IPS-20b (cell line): ENCODE data around the gene CYP19A1.
"Not testable (repeated sequence)": the region's sequence is repeated elsewhere in the genome, so short reads cannot be mapped to it uniquely, and the experiment has no call there.

ENCODE experiments used
- H3K27ac ChIP-seq: one replicate; pipeline ENCODE4 v1.5.1; 2013; ENCODE audit warnings: low read length
- H3K27me3 ChIP-seq: 2 replicates; pipeline ENCODE4 v1.6.1; 2013; ENCODE audit warnings: mild to moderate bottlenecking, low read length, inconsistent platforms; ENCODE audit not compliant: insufficient read depth
- H3K36me3 ChIP-seq: 2 replicates; pipeline ENCODE4 v1.6.1; 2013; ENCODE audit warnings: low read depth, mild to moderate bottlenecking, inconsistent platforms, low read length, moderate library complexity; ENCODE audit not compliant: insufficient read depth
- H3K4me1 ChIP-seq: 2 replicates; pipeline ENCODE4 v1.6.1; 2013; ENCODE audit warnings: mild to moderate bottlenecking, control low read depth, inconsistent platforms, low read length, moderate library complexity; ENCODE audit not compliant: insufficient read depth
- H3K4me3 ChIP-seq: 2 replicates; pipeline ENCODE4 v1.5.1; 2013; ENCODE audit warnings: mild to moderate bottlenecking, low read length, inconsistent platforms
- H3K9ac ChIP-seq: 2 replicates; pipeline ENCODE4 v1.6.1; 2013; ENCODE audit warnings: low read depth, mild to moderate bottlenecking, inconsistent platforms, low read length, moderate library complexity
- H3K9me3 ChIP-seq: 2 replicates; pipeline ENCODE4 v1.6.1; 2013; ENCODE audit warnings: mild to moderate bottlenecking, low read depth, low read length, inconsistent platforms; ENCODE audit not compliant: insufficient read depth

CYP19A1 gene

DNA sequence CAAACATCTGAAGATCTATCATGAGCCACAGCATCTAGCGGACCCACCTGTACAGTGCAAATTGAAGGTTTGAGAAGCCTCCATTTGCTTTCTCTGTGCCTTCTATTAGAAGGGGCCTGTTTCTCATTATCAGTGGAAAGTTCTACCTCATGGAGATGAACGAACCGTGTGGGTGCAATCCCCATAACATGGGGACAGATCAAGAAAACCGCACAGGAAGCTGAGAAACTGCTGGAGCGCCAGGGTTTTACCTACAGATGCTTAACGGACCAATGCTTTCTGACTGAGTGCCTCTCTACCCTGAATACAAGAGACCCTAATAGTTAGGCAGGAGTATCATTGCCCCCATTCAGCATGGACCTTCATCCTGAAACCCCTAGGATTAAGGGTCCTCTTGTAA is 53.5 kb downstream of the CYP19A1 start:
- Histone ChIP-seq H3K27me3 (no peaks in the 10 kb centered on the region), H3K36me3 (no peaks in the 10 kb centered on the region), H3K4me1 (no peaks in the 10 kb centered on the region), H3K27ac (no peak overlapping the region), H3K9ac (no peak overlapping the region), H3K9me3 (no peaks in the 10 kb centered on the region), H3K4me3 (no peak overlapping the region)

DNA sequence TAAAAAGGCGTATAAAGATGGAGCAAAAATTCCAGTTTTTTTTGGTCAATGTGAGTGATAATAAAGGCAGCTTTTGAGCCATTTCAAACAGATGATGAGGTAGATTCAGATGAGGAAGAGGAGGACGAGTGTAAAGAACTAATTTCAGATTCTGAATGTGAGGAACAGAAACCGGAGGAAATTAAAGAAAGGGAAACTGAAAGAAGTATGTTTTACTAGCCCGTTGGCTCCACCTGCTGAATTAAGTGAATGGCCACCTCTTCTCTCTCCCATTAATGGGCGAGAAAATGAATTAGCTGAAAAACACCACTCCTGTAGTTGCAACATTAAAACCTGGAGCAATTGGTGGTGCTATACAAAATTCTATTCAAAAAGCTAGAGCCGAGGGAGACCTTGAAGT is 55.4 kb downstream of the CYP19A1 start:
- H3K4me3 ChIP-seq, result no peak overlapping the region
- no peaks in the 10 kb centered on the region for H3K4me1 ChIP-seq
- no peak overlapping the region for H3K27ac ChIP-seq
- H3K9ac ChIP-seq, result no peak overlapping the region
- H3K27me3 ChIP-seq, result no peaks in the 10 kb centered on the region
- H3K9me3 ChIP-seq, result no peaks in the 10 kb centered on the region; the same call in 1 of the 2 replicates
- H3K36me3 ChIP-seq, result no peaks in the 10 kb centered on the region

DNA sequence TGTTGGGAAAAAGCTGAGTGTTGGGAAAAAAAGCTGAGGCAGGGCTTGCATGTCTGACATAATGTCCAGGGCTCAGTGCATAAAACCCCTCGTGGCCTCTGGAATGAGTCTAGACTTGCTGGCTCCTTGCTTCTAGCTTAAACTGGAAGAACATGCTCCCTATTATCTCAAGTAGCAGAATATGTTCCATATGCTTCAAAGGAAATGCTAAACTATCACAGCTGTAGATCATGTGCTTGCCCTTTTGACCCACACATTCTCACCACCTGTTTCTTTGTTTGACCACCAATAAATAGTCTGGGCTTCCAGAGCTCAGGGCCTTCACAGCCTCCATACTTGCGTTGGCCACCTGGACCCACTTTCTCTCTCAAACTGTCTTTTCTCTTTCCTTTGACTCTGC is 56.2 kb downstream of the CYP19A1 start:
- H3K27ac ChIP-seq, H3K27me3 ChIP-seq, H3K36me3 ChIP-seq, H3K4me1 ChIP-seq, H3K4me3 ChIP-seq, H3K9me3 ChIP-seq, H3K9ac ChIP-seq: not testable (repeated sequence)

DNA sequence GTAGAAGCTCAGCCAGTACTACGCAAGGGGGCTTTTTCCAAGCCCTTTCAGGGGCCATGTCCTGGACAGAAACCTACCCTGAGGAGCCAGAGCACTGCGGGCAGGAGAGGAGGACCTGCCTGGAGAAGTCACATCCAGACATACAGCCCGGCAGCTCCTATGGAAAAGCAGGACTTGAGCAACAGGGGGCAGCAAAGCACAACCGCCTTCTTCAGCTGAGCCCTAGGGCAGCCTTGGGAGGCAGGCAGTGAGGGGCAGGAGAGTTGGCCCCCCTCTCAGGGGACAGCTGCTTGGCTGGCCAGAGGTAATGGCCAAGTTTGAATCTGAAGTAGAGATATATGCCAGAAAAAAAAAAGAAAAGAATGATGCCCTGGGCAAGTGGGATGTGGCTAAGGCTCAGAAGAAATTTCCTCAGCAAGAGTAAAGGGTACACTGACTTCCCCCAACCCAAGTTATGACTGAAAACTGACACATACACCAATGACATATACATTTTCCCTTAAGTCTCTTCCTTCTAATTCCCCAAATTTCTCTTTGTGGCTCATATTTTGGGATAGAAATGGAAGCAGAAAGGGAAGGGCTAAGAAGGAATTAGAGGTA is 56.9 kb downstream of the CYP19A1 start:
- H3K9ac ChIP-seq, result no peak overlapping the region
- H3K4me3 ChIP-seq, result no peak overlapping the region
- no peaks in the 10 kb centered on the region for H3K4me1 ChIP-seq
- no peaks in the 10 kb centered on the region for H3K36me3 ChIP-seq
- no peak overlapping the region for H3K27ac ChIP-seq
- no peaks in the 10 kb centered on the region; the same call in 1 of the 2 replicates for H3K9me3 ChIP-seq
- no peaks in the 10 kb centered on the region for H3K27me3 ChIP-seq

DNA sequence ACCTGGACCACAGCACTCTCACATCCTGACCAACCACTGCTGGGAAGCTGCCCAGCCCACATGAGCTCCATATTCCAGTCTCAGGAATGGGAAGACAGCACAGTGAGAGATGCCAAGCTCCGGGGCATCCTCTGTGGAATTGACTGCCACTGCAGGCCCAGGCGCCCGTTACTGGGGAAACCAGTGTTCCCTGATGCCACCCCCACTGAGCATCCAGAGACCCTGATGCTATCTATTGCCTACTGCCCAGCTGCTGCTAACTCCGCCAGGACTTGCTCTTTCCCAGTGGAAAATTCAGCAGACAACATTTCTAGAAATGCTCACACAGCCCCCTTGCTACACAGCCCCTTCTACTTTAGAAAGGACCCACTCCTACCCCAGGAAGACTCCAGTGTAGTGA is 57.6 kb downstream of the CYP19A1 start:
- Histone ChIP-seq H3K27ac (no peak overlapping the region), H3K27me3 (no peaks in the 10 kb centered on the region), H3K9ac (no peak overlapping the region)

DNA sequence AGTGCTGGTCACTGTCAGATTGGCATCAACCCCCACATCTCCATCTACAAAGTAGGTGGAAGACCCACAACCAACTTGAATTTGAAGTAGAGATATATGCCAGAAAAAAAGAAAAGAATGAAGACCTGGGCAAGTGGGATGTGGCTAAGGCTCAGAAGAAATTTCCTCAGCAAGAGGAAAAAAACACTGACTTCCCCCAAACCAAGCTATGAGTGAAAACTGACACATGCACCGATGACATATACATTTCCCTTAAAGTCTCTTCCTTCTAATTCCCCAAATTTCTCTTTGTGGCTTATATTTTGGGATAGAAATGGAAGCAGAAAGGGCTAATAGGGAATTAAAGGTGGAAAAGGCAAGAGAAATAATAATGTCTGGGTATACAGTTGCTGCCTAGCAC is 59.0 kb downstream of the CYP19A1 start:
- H3K36me3 ChIP-seq, result no peaks in the 10 kb centered on the region

More for the DNA sequence above, 57.6 kb downstream of the CYP19A1 start:
- Histone ChIP-seq H3K36me3 (no peaks in the 10 kb centered on the region), H3K4me1 (no peaks in the 10 kb centered on the region), H3K4me3 (no peak overlapping the region), H3K9me3 (no peaks in the 10 kb centered on the region; the same call in 1 of the 2 replicates)

DNA sequence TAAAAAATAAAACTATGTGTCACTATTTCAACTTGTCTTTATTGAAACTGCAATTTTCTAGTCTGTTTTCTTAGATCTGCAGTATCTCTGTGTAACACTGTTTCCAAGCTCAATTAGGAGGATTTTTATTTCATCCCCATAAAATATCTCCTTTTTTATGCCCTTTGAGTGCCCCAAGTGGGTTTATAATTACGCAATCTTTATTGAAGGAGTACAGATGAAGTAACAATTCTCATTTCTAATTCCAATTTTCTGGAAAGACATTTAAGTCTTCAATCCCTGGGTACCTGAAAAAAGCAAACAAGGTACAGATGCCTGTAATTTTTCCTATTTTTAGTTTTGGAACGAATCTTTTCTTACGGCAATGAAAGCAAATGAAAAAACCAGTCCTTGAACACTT is 61.3 kb downstream of the CYP19A1 start:
- H3K27ac ChIP-seq, result no peak overlapping the region
- no peaks in the 10 kb centered on the region for H3K27me3 ChIP-seq
- no peak overlapping the region for H3K9ac ChIP-seq
- no peaks in the 10 kb centered on the region; the same call in 1 of the 2 replicates for H3K9me3 ChIP-seq
- no peaks in the 10 kb centered on the region for H3K4me1 ChIP-seq
- H3K36me3 ChIP-seq, result no peaks in the 10 kb centered on the region
- no peak overlapping the region for H3K4me3 ChIP-seq

More for the DNA sequence above, 59.0 kb downstream of the CYP19A1 start:
- Histone ChIP-seq H3K27me3 (no peaks in the 10 kb centered on the region), H3K9me3 (no peaks in the 10 kb centered on the region; the same call in 1 of the 2 replicates), H3K27ac (no peak overlapping the region), H3K4me3 (no peak overlapping the region), H3K9ac (no peak overlapping the region), H3K4me1 (no peaks in the 10 kb centered on the region)

DNA sequence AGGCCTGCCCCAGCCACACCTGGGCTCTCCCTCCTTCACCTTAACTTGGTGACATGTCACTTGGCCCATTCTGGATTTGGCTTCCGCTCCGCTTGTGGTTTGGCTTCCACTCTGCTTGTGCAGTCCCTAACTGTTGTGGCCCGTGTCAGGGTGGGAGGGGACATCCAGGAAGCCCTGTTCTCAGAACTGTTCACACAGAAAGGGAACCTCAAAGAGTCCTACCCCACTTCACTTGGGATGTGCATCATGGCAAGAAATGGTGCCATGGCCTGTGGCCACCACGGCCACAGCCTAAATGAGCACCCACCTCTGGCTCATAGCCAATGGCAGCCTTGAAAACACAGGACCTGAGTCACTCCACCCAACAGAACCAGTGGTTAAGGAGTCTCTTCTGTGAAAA is 63.4 kb downstream of the CYP19A1 start:
- H3K36me3 ChIP-seq, result no peaks in the 10 kb centered on the region
- no peaks in the 10 kb centered on the region for H3K27me3 ChIP-seq
- no peak overlapping the region for H3K27ac ChIP-seq
- no peak overlapping the region for H3K4me3 ChIP-seq
- no peaks in the 10 kb centered on the region for H3K4me1 ChIP-seq
- H3K9ac ChIP-seq, result no peak overlapping the region
- no peaks in the 10 kb centered on the region; the same call in 1 of the 2 replicates for H3K9me3 ChIP-seq

DNA sequence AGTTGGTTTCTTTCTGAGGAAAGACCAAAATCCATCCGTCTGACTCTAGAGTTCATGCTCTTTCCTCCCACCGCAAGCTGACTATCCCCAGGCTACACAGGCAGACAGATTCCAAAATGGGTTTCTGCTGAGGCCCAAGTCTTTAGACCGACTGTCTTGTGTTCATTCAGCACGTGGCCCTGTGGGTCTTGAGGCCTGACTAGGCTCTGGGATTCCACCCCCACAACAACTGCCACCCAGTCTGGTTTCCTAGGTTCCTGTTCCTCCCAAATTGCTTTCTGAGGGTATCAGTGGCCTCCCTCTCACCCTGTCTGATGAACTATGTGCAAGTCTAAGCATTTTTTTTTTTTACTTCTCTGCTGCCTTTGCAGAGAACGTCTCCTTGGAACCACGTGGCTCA is 67.7 kb downstream of the CYP19A1 start:
- peaks cover 30% of the 10 kb centered on the region for H3K27me3 ChIP-seq
- no peak overlapping the region for H3K9ac ChIP-seq
- H3K4me1 ChIP-seq, result 0 out of 2 replicates have a peak, but pooled peaks cover 3% of the 10 kb centered on the region
- no peaks in the 10 kb centered on the region for H3K36me3 ChIP-seq
- no peak overlapping the region for H3K4me3 ChIP-seq
- no peaks in the 10 kb centered on the region for H3K9me3 ChIP-seq
- H3K27ac ChIP-seq, result no peak overlapping the region

DNA sequence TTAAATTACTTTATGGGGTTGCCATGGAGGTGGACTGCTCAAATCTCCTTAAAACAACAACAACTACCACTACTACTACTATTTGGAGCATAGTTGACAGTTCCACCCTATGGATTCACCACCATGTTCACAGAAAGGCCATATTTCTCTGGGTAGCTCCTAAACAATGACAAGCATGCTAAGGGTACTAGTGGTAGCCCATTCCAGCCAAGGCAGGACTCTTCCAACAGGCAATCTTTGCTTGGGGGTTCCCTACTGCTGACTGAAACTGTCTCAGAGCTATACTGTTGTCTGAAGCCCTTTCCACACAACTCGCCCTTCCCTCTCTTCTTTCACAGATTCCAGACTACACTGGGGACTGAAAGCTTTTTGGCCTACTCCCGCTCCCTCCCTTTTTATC is 68.9 kb downstream of the CYP19A1 start:
- peaks cover 42% of the 10 kb centered on the region for H3K27me3 ChIP-seq
- H3K9me3 ChIP-seq, result no peaks in the 10 kb centered on the region
- H3K27ac ChIP-seq, result no peak overlapping the region
- H3K4me1 ChIP-seq, result 0 out of 2 replicates have a peak, but pooled peaks cover 3% of the 10 kb centered on the region
- no peak overlapping the region for H3K9ac ChIP-seq
- H3K4me3 ChIP-seq, result no peak overlapping the region
- H3K36me3 ChIP-seq, result no peaks in the 10 kb centered on the region

DNA sequence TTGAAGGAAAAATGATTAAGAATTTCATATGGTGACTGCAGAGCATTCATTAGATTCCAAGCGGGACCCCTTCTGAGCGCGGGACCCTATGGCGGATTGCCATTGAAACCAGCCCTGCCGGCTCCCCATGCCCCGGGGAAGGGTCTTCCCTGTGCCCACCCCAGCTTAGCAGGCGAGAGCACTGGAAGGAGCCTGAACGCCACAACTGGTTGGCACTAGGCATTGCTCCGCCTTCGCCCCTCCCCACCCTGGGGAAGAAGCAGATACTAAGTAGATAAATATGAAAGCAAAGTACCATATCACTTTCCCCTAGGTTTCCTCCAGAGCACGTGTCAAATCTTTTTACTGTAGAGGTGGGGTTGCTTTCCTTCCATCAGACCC is 70.7 kb downstream of the CYP19A1 start:
- H3K36me3 ChIP-seq, result no peaks in the 10 kb centered on the region
- no peaks in the 10 kb centered on the region for H3K9me3 ChIP-seq
- peak overlapping the region; percentile 26; the same call in 1 of the 2 replicates for H3K9ac ChIP-seq
- H3K27me3 ChIP-seq, result peaks cover 44% of the 10 kb centered on the region
- H3K4me1 ChIP-seq, result 0 out of 2 replicates have a peak, but pooled peaks cover 3% of the 10 kb centered on the region
- H3K27ac ChIP-seq, result no peak overlapping the region
- peak overlapping the region; percentile 74 for H3K4me3 ChIP-seq

DNA sequence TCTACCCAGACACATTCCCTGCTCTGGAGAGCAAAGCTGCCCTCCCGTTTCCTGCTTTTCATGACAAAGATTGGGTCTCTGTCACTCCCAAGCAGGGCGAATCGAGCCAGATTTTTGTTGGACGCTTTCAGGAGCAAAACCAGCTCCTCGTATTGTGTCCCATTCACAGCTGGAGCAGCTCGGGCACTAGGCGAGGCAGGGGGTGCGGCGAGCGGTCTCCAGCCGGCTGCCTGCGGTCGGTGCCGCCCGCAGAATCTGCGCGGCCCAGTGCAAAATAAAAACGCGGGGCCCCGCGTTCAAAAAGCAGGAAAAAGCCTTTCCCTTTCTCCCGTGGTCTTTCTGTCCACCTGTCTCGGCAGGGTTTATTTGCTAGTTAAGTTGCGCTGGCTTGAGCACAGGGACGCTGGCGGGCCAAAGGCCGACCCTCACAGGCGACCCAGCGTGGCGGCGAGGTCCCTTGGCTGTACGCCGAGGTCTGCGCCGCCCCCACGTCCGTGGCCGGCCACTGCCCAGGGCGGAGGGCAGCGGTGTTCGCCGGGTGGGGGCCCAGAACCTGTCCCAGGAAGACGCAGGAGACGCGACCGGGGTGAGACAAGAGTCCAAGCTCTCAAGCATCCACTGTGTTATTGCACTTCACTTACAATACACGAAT is 71.2 kb downstream of the CYP19A1 start:
- H3K27ac ChIP-seq, result no peak overlapping the region
- peak overlapping the region; percentile 26; the same call in 1 of the 2 replicates for H3K9ac ChIP-seq
- peak overlapping the region; percentile 74 for H3K4me3 ChIP-seq
- H3K9me3 ChIP-seq, result peaks cover 4% of the 10 kb centered on the region; the same call in 1 of the 2 replicates
- 0 out of 2 replicates have a peak, but pooled peaks cover 3% of the 10 kb centered on the region for H3K4me1 ChIP-seq
- H3K27me3 ChIP-seq, result peaks cover 44% of the 10 kb centered on the region
- no peaks in the 10 kb centered on the region for H3K36me3 ChIP-seq
